ENCODE measurements around the gene PRDX3.

PRDX3 gene

GRCh38 chr10:119119400-119119799 lies 59.2 kb downstream of the PRDX3 start:
- ATAC-seq, result no peak
- TF ChIP-seq CREB5 (CRISPR knock-in tag; IDR thresholded peaks at IDR 0.05; ENCODE audit: low read depth), result no peak
- TF ChIP-seq TCF4 (CRISPR knock-in tag; IDR thresholded peaks at IDR 0.05; ENCODE audit: borderline replicate concordance), result no peak
- TF ChIP-seq RARB (CRISPR knock-in tag; IDR thresholded peaks at IDR 0.05), result no peak
- no peak for TF ChIP-seq ZFP30 (CRISPR knock-in tag; IDR thresholded peaks at IDR 0.05)

GRCh38 chr10:119118231-119118630 lies 60.4 kb downstream of the PRDX3 start:
- no peak for TF ChIP-seq ZNF8 (CRISPR knock-in tag; IDR thresholded peaks at IDR 0.05)
- no peak for TF ChIP-seq SNAI2 (CRISPR knock-in tag; IDR thresholded peaks at IDR 0.05)
- TF ChIP-seq POU6F1 (CRISPR knock-in tag; IDR thresholded peaks at IDR 0.05; ENCODE audit: borderline replicate concordance, low read depth), result no peak
- TF ChIP-seq PPARA (CRISPR knock-in tag; IDR thresholded peaks at IDR 0.05; ENCODE audit: borderline replicate concordance), result no peak
- no peak for TF ChIP-seq CSRNP3 (CRISPR knock-in tag; IDR thresholded peaks at IDR 0.05)
- no peak for TF ChIP-seq RARB (CRISPR knock-in tag; IDR thresholded peaks at IDR 0.05)
- no peak for TF ChIP-seq CSDC2 (CRISPR knock-in tag; IDR thresholded peaks at IDR 0.05)
- TF ChIP-seq OSR1 (CRISPR knock-in tag; IDR thresholded peaks at IDR 0.05), result no peak
- no peak for ATAC-seq

All from SK-N-SH treated with all-trans-retinoic acid at 6 μM for 48 hours (cell line).